Measurements from ENCODE around the gene TMEFF2.

- TF ChIP-seq, protein P1, sequence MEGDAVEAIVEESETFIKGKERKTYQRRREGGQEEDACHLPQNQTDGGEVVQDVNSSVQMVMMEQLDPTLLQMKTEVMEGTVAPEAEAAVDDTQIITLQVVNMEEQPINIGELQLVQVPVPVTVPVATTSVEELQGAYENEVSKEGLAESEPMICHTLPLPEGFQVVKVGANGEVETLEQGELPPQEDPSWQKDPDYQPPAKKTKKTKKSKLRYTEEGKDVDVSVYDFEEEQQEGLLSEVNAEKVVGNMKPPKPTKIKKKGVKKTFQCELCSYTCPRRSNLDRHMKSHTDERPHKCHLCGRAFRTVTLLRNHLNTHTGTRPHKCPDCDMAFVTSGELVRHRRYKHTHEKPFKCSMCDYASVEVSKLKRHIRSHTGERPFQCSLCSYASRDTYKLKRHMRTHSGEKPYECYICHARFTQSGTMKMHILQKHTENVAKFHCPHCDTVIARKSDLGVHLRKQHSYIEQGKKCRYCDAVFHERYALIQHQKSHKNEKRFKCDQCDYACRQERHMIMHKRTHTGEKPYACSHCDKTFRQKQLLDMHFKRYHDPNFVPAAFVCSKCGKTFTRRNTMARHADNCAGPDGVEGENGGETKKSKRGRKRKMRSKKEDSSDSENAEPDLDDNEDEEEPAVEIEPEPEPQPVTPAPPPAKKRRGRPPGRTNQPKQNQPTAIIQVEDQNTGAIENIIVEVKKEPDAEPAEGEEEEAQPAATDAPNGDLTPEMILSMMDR (IDR thresholded peaks at IDR 0.05), result no peak
- TF ChIP-seq POLR2A (IDR thresholded peaks at IDR 0.05), result no peak
These were observed 151.4 kb downstream of the TMEFF2 start for GRCh38 chr2:192043216-192043870.

Measured in prostate gland (tissue), 2 donors.